Left renal pelvis (tissue), 4 donors: ENCODE data around the gene MARCHF9. TPM values are rescaled to one million over a fixed set of nuclear protein-coding genes. Genes with fewer than 3 reads are reported as not detected.

Experiments used
- DNase-seq, 4 donors: peaks; one replicate each; pipeline ENCODE4 v3.0.0-alpha.2; 2013; ENCODE audit warnings: low read depth in 4 of 4, low spot score in 3 of 4
- polyA plus RNA-seq, 4 donors: library from polyadenylated mRNA; unstranded; fragments of 120-200 nt; gene quantifications; one replicate each; pipeline ENCODE4 v1.2.1, GENCODE V29; 2013; ENCODE audit not compliant: insufficient read length in 4 of 4

Gene MARCHF9
- polyA plus RNA-seq, 4 donors, result 9.9 to 25.9 (median 16.3) TPM

GRCh38 chr12:57782608-57783465 lies 27.9 kb downstream of the MARCHF9 start, which contains the start of gene TSFM:
TSFM (plus strand) TSS chr12:57782787; CDS start chr12:57782802, 15 bp downstream.
- peak; percentile 82 to 94 (median 91) for DNase-seq

GRCh38 chr12:57783466-57783801 lies 28.5 kb downstream of the MARCHF9 start:
- no peak for DNase-seq

- DNase-seq, result no peak
Measured at GRCh38 chr12:57783861-57784260, 29.0 kb downstream of the MARCHF9 start.

- DNase-seq, result no peak
Measured at GRCh38 chr12:57793920-57794319, 39.0 kb downstream of the MARCHF9 start.

GRCh38 chr12:57795354-57795753 lies 40.5 kb downstream of the MARCHF9 start:
- no peak for DNase-seq

- no peak for DNase-seq
Measured at GRCh38 chr12:57796996-57797395, 42.1 kb downstream of the MARCHF9 start.

GRCh38 chr12:57797933-57798332 lies 43.0 kb downstream of the MARCHF9 start:
- DNase-seq, result no peak

GRCh38 chr12:57800965-57801364 lies 46.1 kb downstream of the MARCHF9 start:
- DNase-seq, result no peak

GRCh38 chr12:57802607-57803006 lies 47.7 kb downstream of the MARCHF9 start:
- no peak for DNase-seq

GRCh38 chr12:57803319-57803893 lies 48.5 kb downstream of the MARCHF9 start:
- DNase-seq, result no peak

GRCh38 chr12:57806677-57807076 lies 51.8 kb downstream of the MARCHF9 start:
- DNase-seq, result no peak

GRCh38 chr12:57807285-57807684 lies 52.4 kb downstream of the MARCHF9 start:
- DNase-seq, result no peak

- no peak for DNase-seq
Measured at GRCh38 chr12:57808351-57808750, 53.4 kb downstream of the MARCHF9 start.

- no peak for DNase-seq
Measured at GRCh38 chr12:57809425-57809824, 54.5 kb downstream of the MARCHF9 start.

Other genes starting within 250 kb of the MARCHF9 start
- gene DDIT3, start 234.6 kb upstream of the MARCHF9 start, polyA plus RNA-seq, result 10 to 100 TPM; 16.3 to 34.6 (median 29.8) TPM
- gene MBD6, start 232.3 kb upstream of the MARCHF9 start, polyA plus RNA-seq, result 10 to 100 TPM; 52.6 to 99.8 (median 61.2) TPM
- gene DCTN2, start 207.9 kb upstream of the MARCHF9 start, polyA plus RNA-seq, result 100 to 1,000 TPM; 144 to 176 (median 167) TPM
- gene KIF5A, start 205.1 kb upstream of the MARCHF9 start, polyA plus RNA-seq, result 1 to 10 TPM in 2 of 4 donors, under 1 TPM in 2; 0.64 to 1.1 (median 0.86) TPM
- gene PIP4K2C, start 163.9 kb upstream of the MARCHF9 start, polyA plus RNA-seq, result 10 to 100 TPM; 21.9 to 47.1 (median 39.6) TPM
- gene DTX3, start 150.3 kb upstream of the MARCHF9 start, polyA plus RNA-seq, result 10 to 100 TPM; 53.9 to 82.4 (median 62.2) TPM
- 100 to 1,000 TPM in 1 of 4 donors, 10 to 100 TPM in 3; 33.6 to 101 (median 36.9) TPM for gene ARHGEF25, start 143.7 kb upstream of the MARCHF9 start, polyA plus RNA-seq
- 1 to 10 TPM in 1 of 4 donors, under 1 TPM in 3; 0.79 to 6.1 (median 0.93) TPM for gene B4GALNT1, start 121.9 kb upstream of the MARCHF9 start, polyA plus RNA-seq
- 100 to 1,000 TPM; 189 to 235 (median 201) TPM for gene OS9, start 61.0 kb upstream of the MARCHF9 start, polyA plus RNA-seq
- 1 to 10 TPM in 3 of 4 donors, under 1 TPM in 1; 0.79 to 1.5 (median 1.4) TPM for gene AGAP2, start 16.4 kb upstream of the MARCHF9 start, polyA plus RNA-seq
- gene TSPAN31, start 10.1 kb upstream of the MARCHF9 start, polyA plus RNA-seq, result 100 to 1,000 TPM in 2 of 4 donors, 10 to 100 TPM in 2; 67.7 to 108 (median 102) TPM
- gene CDK4, start 2.8 kb upstream of the MARCHF9 start, polyA plus RNA-seq, result 100 to 1,000 TPM; 199 to 236 (median 214) TPM
- 1 to 10 TPM in 2 of 4 donors, under 1 TPM in 2; 0.72 to 2.2 (median 0.96) TPM for gene CYP27B1, start 12.0 kb downstream of the MARCHF9 start, polyA plus RNA-seq
- gene METTL1, start 17.0 kb downstream of the MARCHF9 start, polyA plus RNA-seq, result 10 to 100 TPM; 29.0 to 32.3 (median 31.5) TPM
- 10 to 100 TPM; 11.2 to 17.5 (median 11.7) TPM for gene EEF1AKMT3, start 17.5 kb downstream of the MARCHF9 start, polyA plus RNA-seq
- gene TSFM, start 27.7 kb downstream of the MARCHF9 start, polyA plus RNA-seq, result 10 to 100 TPM; 23.4 to 47.4 (median 46.9) TPM
- 10 to 100 TPM in 1 of 4 donors, 1 to 10 TPM in 3; 5.1 to 18.0 (median 8.2) TPM for gene AVIL, start 63.6 kb downstream of the MARCHF9 start, polyA plus RNA-seq
- gene CTDSP2, start 91.6 kb downstream of the MARCHF9 start, polyA plus RNA-seq, result 100 to 1,000 TPM; 235 to 272 (median 260) TPM
- 10 to 100 TPM in 2 of 4 donors, 1 to 10 TPM in 2; 7.8 to 15.7 (median 10.5) TPM for gene ATP23, start 186.5 kb downstream of the MARCHF9 start, polyA plus RNA-seq